ENCODE measurements around the gene TEAD1.

The TEAD1 gene

DNA sequence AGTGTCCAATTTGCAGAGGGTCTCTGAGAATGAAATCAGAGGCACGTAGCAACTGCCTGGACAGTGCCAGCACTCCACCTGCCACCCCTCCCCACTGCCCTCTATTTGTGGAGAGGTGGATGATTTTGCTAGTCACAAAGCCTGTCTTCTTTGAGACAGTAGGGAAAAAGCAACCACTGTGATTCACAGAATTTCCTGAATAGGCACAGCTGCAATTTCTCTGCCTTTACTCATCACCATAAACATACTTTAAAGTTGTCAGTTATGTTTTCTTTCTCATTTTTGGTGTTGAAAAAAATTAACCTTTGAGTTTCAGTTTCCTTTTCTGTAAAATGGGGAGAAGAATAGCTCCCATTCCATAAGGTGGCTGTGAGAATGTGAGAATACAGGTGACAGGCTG lies 134.3 kb downstream of the TEAD1 start:
- DNase-seq = no peak

DNA sequence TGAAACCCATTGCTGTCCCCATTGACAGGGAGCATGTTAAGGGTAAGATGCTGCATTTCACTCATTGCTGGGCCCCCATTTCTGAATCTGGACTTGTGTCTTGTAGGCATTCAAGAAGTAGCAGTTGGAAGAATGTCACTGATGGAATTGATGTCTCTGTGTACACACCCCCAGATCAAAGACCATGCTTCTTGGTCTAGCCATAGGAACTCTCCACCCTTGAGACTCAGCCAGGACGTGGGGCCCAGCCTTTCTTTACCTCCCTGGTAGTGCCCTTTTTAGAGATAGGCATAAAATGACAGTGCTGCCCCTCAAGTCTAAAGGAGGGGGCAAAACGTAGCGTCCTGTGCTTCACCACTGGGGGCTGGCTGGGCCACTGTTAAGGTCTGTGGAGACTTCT lies 135.1 kb downstream of the TEAD1 start:
- DNase-seq = no peak

DNA sequence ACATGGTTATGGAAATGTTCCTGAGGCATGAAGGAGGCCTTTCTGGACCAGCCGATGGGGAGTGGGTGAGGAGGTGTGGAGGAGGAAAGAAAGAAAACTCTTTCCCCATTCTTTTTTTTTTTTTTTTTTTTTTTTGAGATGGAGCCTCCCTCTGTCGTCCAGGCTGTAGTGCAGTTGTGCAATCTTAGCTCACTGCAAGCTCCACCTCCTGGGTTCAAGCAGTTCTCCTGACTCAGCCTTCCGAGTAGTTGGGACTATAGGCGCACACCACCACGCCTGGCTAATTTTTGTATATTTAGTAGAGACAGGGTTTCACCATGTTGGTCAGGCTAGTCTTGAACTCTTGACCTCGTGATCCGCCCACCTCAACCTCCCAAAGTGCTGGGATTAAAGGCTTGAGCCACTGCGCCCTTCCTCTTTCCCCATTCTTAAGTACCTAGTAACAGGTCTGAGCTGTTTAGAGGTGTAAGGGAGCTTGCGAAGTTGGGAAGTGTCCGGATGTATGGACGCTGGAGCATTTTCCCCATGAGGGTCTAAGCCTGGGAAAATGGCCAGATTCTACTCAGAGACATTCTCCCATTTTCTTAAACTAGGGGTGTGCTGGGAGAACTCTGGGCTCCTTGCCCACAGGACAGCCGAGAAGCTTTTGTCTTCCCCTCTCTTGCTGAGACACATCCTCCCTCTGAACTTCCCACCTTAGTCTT lies 135.8 kb downstream of the TEAD1 start:
- DNase-seq = no peak

DNA sequence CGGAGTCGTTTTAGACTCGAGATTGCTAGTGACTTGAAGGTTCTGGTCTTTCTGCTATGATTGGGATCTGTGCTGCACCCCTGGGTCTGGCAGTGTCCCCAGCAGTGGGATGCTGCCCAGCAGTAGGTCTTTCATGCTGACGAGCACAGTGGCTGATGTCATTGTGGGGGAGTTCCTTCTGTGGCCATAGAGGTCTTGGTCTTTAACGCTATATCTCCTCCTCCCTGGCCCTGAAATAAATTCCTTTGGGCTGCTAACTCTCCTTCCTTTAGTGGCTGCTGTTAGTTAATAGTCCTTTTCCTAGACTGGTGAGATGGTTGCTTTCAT lies 136.3 kb downstream of the TEAD1 start:
- no peak for DNase-seq

DNA sequence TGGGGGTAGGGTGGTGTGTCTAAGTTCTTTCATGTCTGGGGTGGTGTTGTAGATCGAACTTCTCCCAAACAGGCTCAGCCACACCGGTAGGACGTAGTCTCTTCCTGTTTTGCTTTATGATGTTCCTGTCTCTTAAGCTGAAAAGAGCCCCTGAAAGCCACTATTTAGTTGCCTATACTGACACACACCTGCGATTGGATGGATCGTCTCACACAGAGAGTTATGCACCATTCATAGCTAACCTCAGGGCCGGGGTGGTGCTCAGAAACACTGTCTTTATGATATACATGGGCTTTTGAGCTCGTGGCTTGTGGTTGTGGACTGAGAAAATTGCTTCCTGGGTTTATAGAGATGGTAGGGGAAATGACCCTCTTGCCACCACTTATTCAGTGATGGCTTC lies 137.6 kb downstream of the TEAD1 start:
- DNase-seq = no peak

DNA sequence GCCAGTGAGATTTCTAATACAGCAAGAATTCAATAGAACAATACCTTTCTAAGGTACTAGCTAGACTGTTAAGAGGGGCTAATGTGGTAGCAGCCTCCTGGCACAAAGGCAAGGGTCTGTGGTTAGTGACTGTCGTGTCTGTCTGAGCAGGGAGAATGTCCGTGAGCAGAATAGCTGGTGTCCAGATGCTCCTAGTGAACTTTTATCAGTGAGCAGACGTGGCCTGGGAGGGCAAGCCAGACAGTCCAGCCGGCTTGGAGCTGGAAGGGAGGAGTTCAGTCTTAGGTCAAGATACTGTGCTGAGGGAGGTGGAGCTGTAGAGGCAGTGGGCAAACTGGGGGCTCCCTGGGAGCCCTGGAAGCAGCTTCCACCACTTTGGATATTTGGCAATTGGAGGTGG lies 138.6 kb downstream of the TEAD1 start:
- no peak for DNase-seq

DNA sequence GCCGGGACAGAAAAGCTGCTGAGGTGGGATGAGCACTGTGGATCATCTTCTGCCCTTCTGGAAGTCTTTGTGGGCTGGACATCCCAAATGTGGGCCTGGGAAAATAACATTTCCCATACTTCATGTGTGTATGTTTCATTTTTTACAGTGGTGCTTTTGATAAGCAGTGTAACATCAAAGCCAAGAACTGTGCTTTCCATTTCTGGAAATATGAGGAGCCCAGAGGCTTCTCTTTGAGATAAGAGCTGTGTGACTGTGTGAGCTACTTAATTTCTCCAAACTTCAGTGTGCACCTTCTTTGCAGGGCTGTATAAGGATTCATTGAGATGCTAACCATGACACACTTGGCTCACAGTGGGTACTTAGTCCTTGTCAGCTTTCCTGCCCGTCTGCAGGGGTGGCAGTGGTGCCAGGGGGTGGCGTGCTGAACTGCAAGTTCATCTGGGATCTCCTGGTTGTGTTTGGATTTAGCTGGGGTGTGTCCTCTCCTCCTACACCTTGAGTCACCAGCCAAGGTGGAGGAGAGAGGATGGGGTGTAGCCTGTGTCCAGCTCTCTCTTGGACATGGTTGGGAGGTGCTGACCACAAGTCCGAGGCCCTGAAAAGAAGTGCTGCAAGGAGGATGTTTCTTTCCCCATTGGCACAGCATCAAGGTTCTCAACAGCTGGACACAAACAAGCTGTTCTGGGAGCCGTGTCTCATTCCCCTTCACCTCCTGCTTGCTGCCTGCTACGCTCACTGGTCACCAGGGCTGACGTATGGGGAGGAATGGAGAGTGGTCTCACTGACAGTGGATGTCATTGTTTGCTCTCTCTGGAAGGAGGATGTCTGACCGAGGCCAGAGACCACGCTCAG lies 139.4 kb downstream of the TEAD1 start:
- no peak for DNase-seq

DNA sequence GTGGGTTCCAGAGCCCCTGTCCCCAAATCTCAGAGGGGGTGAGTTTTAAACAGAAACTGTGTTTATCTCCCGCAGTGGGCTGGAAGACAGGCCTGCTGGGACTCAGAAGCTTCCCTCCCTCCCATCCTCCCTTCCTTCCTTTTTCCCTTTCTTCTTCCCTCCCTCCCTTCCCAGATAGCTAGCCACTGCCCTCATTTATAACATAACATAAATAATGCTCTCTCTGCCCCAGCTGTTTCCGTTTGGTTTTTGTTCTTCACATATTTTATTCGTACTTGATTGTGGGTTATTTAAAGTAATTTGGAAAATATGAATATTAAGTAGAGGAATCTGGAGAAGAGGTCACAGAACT lies 140.9 kb downstream of the TEAD1 start:
- no peak for DNase-seq

DNA sequence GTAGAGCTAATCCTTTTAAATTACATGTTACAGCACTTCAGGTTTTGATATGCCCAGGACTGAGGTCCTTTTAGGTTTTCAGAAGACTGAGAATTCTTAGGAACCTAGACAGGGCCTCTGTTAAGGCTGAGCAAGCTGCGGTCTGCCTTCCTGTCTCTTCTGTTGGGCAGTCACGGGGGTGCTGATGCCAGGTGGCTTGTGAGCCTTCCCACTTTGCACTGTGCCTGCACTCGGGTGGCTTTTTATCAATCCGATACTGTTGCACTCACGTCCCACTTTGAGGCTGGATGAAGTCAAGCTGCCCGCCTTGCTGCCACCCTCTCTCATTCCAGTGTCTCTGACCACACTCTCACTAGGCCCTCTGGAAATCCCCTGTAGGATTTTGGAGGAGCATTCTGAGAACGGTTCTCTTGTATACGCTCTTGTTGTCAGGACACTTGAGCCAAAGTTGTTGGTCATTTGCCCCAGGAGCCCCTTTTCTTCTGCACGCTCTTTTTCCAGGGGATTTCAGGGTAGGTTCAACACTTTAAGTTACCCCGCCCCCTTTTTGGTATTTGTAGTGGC lies 141.8 kb downstream of the TEAD1 start:
- DNase-seq = no peak

DNA sequence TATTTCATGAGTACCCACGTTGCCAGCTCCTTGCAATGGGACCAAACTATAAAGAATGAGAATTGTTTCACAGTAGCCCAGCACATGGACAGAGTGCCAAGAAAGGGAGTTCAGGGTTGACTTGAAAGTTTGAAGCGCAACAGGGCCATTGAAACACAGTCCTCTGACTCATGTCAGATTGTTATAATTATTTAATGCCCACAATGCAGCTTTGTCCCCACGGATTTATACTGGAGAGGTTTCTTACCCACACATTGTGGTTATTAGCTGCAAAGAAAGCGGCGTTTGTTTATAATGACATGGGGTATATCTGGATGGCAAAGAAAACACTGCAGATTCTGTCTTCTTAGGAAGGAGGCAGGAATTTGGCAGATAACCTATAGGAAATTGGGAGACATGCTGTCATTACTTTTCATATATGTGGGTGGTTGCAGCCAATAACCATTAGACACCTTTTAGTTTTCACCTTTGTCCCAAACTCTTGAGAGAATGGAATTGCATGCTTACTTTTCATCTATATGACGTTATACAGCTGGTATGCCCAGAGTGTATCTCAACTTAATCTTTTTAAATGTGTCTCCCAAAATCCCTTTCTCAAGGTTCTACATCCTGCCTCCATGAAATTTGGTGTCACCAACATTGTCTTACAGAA lies 143.6 kb downstream of the TEAD1 start:
- no peak for DNase-seq

DNA sequence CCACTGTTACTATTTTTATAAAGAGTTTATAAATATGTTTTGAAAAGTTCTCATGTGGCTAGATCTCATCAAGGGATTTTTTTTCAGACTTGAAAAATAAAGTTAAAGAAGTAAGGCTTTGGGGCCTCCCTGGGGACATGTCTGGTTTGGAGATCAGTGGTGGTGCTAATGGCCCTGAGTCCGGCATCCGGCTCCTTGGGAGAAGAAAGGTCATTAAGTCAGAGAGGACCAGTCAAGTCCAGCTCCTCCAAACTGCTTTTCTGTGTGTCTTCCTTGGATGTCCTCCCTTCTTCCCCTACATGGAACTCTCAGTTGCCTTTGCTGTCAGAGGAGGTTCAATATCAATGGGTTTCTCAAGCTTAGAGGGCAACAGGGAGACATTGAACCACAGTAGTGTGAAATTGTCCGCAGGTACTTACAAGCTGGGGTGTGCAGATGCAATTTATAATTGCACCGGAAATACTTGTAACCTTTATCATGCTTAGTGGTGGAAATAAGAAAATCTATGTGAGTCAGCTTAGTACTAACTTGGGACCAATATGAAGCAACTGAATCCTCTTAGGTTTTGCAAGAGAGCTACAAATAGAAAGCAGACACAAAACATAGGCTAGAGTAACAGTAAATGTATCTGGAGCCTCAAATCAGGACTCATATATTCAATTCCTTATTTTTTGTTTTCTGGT lies 144.3 kb downstream of the TEAD1 start:
- no peak for DNase-seq

DNA sequence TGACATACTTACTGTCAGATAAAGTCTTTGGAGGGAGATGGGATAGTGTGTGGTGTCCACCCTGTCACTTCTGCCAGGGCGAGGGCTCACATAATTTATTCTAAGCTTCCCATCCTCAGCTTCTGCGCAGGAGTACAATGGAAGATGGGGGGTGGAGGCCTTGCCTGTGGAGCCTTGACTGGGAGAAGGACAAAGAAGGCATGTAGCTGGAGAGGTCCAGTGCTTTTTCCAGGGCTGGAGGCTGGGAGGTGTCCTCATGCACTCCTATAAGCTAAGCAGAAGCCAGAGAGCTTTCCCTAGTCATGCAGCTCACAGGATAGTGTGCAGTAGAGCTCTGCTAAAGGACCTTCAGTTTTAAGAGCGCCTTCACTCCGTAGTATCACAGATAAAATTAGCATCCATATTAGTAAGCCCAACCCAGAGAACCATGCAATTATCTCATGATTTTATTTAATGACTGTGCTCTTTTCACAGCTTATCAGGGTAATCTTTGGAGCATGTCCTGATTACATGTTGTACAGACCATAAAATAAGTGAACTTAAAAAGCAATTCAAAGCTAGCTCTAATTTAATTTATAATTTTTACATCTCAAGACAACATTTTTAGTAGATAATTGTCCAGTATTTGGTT lies 148.3 kb downstream of the TEAD1 start:
- DNase-seq = no peak

DNA sequence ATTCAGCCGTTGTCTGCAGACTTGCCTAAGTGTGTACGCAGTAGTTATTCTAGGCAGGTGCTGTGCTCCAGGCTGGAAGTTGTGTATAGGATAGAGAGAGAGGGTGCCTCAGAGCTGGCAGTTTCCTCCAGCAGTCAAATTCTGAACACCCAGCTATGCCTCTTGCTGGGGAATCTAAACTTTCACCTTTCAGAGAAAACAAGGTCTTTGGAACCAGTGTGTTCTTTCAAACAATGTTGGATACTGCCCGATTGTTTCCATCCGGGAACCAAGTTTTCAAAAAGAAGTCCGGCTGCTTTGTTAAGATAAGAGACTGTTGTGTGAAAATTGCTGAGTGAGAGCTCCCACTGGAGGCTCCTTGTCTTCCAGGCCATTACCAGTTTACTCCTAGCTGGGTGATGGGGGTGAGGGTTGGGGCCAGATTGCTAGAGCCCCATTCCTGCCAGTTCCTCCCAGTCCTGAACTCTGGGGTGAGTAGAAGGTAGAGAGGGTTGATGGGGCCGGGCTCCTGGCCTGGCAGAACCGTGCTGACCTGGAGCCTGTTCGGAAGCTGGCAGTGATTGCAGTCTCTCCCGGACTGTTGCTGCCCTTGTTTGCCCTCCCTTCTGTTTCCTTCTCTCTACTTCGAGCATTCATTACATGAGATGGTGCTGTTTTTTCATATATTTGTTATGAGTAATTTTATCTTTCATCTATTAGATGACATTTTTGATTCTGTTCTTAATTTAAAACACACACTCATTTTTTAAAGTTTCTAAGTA lies 150.2 kb downstream of the TEAD1 start:
- DNase-seq = peak in 2 of 58 donors; percentile 17 to 40

DNA sequence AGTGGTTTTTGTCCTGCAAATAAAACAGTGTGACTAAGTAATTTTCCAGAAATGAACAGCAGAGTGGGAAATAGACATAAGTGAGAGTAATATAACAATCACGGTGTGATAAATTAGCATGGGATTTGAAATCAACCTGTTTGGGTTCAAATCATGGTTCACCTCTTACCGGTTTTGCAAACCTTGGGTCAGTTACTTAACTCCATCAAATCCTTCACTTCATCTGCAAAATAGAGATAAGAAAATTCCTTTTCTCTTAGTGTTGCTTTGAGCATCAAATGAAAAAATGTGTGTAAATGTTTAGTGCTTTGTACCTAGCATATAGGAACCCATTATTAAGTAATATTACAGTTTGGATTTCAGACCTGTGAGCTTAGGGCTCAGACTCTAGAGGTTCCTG lies 152.2 kb downstream of the TEAD1 start:
- no peak for DNase-seq

DNA sequence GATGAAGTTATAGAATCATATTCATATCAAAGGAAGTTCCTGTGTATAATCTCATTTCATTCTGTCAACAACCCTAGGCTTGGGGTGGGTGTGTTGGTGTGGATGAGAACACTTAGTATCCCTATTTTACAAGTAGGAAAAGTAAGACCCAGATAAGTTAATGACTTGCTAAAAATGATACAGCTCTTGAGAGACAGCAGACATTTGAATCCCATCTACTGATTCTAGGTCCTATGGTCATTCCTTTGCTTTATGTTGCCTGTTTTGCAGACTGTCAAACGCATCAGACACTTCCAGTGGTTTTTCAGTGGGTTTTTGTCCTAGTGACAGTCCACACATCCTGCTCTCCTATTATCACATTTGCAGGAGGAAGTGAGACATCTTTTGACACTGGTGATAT lies 153.1 kb downstream of the TEAD1 start:
- no peak for DNase-seq

DNA sequence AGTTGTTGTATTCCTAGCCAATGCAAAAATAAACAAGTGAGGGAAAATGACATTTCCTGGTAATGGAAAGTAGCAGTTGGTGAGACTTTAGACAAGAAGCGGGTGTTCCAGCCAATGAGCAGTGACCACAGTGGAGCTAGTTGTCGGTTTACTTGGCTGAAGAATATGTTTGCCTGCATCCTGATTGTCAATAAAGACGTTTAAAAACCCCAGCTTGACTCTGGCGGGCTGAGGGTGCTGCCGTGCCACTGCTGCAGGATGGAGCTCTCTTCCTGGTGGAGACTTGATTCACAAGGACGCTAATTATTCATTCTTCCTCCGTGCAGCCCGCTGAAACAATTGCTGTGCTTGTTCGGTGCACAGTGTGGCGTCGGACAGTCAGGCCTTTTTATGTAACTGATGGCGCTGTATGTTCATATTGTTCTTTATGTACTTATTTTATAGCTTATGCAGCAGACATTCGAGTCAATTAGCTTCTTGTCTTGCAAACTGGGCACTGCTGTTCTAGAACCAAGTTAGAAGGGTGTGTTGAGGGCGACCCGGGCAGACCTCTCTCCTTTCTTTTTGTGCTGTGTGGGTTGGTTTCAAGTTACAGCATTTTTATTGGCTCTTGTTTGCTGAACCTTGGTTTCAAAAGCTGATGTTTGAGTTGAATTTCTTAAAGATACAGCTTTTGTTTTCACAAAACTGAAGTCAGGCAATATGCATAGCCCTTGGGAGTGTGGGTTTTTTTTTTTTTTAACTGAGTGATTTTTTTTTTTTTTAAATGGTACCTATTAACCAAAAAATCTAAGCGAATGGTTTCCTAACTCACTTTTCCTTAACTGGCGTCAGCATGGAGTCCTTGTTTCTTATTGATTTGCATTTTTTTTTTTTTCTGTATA lies 153.9 kb downstream of the TEAD1 start:
- DNase-seq = peak in 39 of 58 donors; percentile 11 to 82 (median 49)

DNA sequence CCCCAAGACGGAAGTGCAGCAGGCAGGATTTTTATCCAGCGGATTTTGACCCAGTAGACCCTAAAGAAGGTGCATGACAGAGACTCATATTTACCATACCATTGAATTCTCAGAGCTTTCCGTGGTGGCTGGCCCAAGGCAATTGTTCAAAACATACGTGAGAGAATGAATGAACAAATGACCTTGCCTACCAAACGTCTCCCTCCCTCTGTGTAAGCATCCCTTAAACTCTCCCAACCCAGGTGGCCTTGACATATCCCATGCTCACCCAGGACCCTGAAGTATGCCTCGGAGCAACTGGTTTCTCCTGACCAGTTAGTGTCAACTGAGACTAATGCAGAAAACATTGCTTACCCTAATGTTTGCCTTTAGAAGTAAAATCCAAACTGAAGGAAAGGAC lies 154.9 kb downstream of the TEAD1 start:
- DNase-seq = no peak

DNA sequence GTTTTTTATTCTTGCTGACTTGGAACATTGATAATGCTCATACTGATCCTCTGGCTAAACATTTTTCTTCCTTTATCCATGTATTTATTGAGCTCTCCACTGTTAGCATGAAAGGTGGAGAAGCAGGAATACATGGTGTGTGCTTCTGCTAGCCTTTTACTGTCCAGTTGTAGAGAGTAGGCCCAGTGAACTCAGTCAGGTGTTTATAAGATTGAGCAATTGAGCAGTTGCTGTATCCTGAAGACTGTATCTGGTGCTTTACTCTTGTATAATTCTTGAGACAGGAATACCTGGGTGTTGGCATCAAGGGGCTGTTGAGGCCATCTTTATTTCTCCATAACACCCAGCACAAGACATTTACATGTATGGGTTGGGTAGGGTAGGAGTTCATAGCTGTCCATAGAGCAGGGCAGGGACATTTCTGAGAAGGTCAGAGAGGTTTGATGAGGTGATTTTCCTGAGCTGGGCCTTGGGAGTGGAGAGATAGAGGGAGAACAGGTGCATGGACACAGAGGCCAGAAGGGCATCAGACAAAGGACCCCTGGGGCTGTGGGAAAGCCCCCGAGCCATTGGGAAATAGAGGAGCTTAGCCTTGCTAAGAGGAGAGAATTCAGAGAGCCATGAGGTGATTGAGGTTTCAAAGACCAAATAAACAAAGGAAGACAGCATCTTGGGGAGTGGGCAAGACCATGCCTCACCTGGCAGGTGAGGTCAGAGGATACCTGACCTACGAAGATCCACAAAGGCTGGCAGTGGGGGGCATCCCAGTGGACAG lies 155.5 kb downstream of the TEAD1 start:
- DNase-seq = no peak
